ENCODE data around the gene CAPS.
"Not testable (repeated sequence)": the region's sequence is repeated elsewhere in the genome, so short reads cannot be mapped to it uniquely, and the experiment has no call there.

GRCh38 chr19:5874496-5874895 is 39.6 kb upstream of the CAPS start:
- not testable (repeated sequence) for TF ChIP-seq CTCF, EZH2, EZH2phosphoT487 (IDR thresholded peaks at IDR 0.05)

Data from neural progenitor cell (in vitro differentiated cells).